HG03196 (cell line): Measurements from ENCODE around the gene POLR3A.

ENCODE experiments used
- ATAC-seq: cut with Tn5 transposase; IDR thresholded peaks from one replicate; pipeline ENCODE4 v1.9.1; 2021; ENCODE audit not compliant: unreplicated experiment

The POLR3A gene

GRCh38 chr10:78047314-78047891, 18.1 kb upstream of the POLR3A start:
- ATAC-seq: peak; percentile 57

- ATAC-seq: no peak
These were observed 17.5 kb upstream of the POLR3A start for GRCh38 chr10:78046711-78047269.

GRCh38 chr10:78045856-78046255, 16.5 kb upstream of the POLR3A start:
- ATAC-seq: no peak

- peak; percentile 52 for ATAC-seq
These were observed 15.9 kb upstream of the POLR3A start for GRCh38 chr10:78045237-78045636.

GRCh38 chr10:78044699-78045098, 15.4 kb upstream of the POLR3A start:
- no peak for ATAC-seq

GRCh38 chr10:78044179-78044578, 14.9 kb upstream of the POLR3A start:
- ATAC-seq: no peak

GRCh38 chr10:78042752-78043104, 13.4 kb upstream of the POLR3A start:
- no peak for ATAC-seq

- ATAC-seq: no peak
These were observed 12.9 kb upstream of the POLR3A start for GRCh38 chr10:78042058-78042751.

GRCh38 chr10:78041170-78042057, 12.1 kb upstream of the POLR3A start:
- ATAC-seq: no peak

GRCh38 chr10:78039743-78040142, 10.4 kb upstream of the POLR3A start:
- no peak for ATAC-seq

GRCh38 chr10:78038791-78039547, 9.7 kb upstream of the POLR3A start:
- ATAC-seq: no peak

- ATAC-seq: no peak
These were observed 8.8 kb upstream of the POLR3A start for GRCh38 chr10:78038105-78038504.

- ATAC-seq: no peak
These were observed 6.7 kb upstream of the POLR3A start for GRCh38 chr10:78035933-78036583.

- ATAC-seq: no peak
These were observed 6.1 kb upstream of the POLR3A start for GRCh38 chr10:78035437-78035836.

GRCh38 chr10:78035025-78035424, 5.7 kb upstream of the POLR3A start:
- ATAC-seq: no peak

GRCh38 chr10:78033637-78034470, 4.5 kb upstream of the POLR3A start, which contains the start of gene RPS24:
Gene RPS24 (plus strand): TSS chr10:78033863. CDS start chr10:78033902, 39 bp downstream.
- ATAC-seq: peak; percentile 81

- ATAC-seq: no peak
These were observed 4.0 kb upstream of the POLR3A start for GRCh38 chr10:78033387-78033636.

GRCh38 chr10:78028438-78029268, 662 bp downstream of the POLR3A start:
- ATAC-seq: no peak
